Smooth muscle cell (in vitro differentiated cells): ENCODE measurements around the gene CENPN. TPM values are rescaled to one million over a fixed set of nuclear protein-coding genes. Genes with fewer than 3 reads are reported as not detected.
A peak's percentile ranks its signal among the peaks of the same experiment; 100 is the strongest.

Source experiments
- DNase-seq: peaks from one replicate; lab custom pipeline; 2025; ENCODE audit not compliant: unreplicated experiment; lab: John Stamatoyannopoulos, UW
- H2AFZ ChIP-seq: fragments of 200-600 bp; sonication (generic); 2 replicates; pipeline ENCODE4 v1.6.0; 2016; ENCODE audit warnings: antibody characterized with exemption, low read depth, mild to moderate bottlenecking
- H3F3A ChIP-seq: fragments of 200-600 bp; sonication (generic); 2 replicates; pipeline ENCODE4 v1.6.0; 2017; ENCODE audit warnings: antibody characterized with exemption, low read depth
- H3K27ac ChIP-seq: fragments of 200-600 bp; sonication (generic); 2 replicates; pipeline ENCODE4 v1.5.1; 2016; ENCODE audit warnings: low read depth, mild to moderate bottlenecking
- H3K27me3 ChIP-seq: fragments of 200-600 bp; sonication (generic); 2 replicates; pipeline ENCODE4 v1.6.1; 2016; ENCODE audit warnings: low read depth, mild to moderate bottlenecking
- H3K36me3 ChIP-seq: fragments of 200-600 bp; sonication (generic); 2 replicates; pipeline ENCODE4 v1.5.1; 2016; ENCODE audit warnings: low read depth
- H3K4me1 ChIP-seq: fragments of 200-600 bp; sonication (generic); 2 replicates; pipeline ENCODE4 v1.5.1; 2016; ENCODE audit warnings: low read depth
- H3K4me2 ChIP-seq: fragments of 200-600 bp; sonication (generic); 2 replicates; pipeline ENCODE4 v1.6.0; 2016; ENCODE audit warnings: mild to moderate bottlenecking
- H3K4me3 ChIP-seq: fragments of 200-600 bp; sonication (generic); 2 replicates; pipeline ENCODE4 v1.5.1; 2016; ENCODE audit warnings: mild to moderate bottlenecking
- H3K79me2 ChIP-seq: fragments of 200-600 bp; sonication (generic); 2 replicates; pipeline ENCODE4 v1.6.0; 2016; ENCODE audit warnings: low read depth, mild to moderate bottlenecking
- H3K9ac ChIP-seq: fragments of 200-600 bp; sonication (generic); 2 replicates; pipeline ENCODE4 v1.6.0; 2016; ENCODE audit warnings: low read depth
- H3K9me3 ChIP-seq: fragments of 200-600 bp; sonication (generic); replicated peaks from 2 replicates; pipeline ENCODE4 v1.5.1; 2016; ENCODE audit warnings: low read depth
- H4K20me1 ChIP-seq: fragments of 200-600 bp; sonication (generic); 2 replicates; pipeline ENCODE4 v1.6.0; 2016; ENCODE audit warnings: low read depth
- CTCF ChIP-seq: fragments of 200-600 bp; sonication (generic); IDR thresholded peaks from 2 replicates; pipeline ENCODE4 v1.5.1; 2017; ENCODE audit warnings: borderline replicate concordance, mild to moderate bottlenecking, antibody characterized with exemption; ENCODE audit not compliant: insufficient read depth, poor library complexity, severe bottlenecking
- WGBS: methylation state at CpG from one replicate; pipeline ENCODE4 v1.1.7; 2016; ENCODE audit warnings: low lambda C conversion rate; 5-methylcytosine and 5-hydroxymethylcytosine counted together
- polyA plus RNA-seq: library from polyadenylated mRNA; unstranded; fragments of >200 nt; fragmentation: Nextera tagmentation; extraction: Ambion mirVana; gene quantifications from 2 replicates; pipeline ENCODE4 v1.2.1, GENCODE V29; 2016
- total RNA-seq: library from RNA; depleted of rRNA; stranded (reverse); fragments of >200 nt; gene quantifications from 2 replicates; pipeline ENCODE4 v1.2.3, GENCODE V29; 2014

Gene CENPN
- total and polyA plus RNA-seq, 2 experiments from 2014 or later: 18.8 to 25.1 TPM

DNA sequence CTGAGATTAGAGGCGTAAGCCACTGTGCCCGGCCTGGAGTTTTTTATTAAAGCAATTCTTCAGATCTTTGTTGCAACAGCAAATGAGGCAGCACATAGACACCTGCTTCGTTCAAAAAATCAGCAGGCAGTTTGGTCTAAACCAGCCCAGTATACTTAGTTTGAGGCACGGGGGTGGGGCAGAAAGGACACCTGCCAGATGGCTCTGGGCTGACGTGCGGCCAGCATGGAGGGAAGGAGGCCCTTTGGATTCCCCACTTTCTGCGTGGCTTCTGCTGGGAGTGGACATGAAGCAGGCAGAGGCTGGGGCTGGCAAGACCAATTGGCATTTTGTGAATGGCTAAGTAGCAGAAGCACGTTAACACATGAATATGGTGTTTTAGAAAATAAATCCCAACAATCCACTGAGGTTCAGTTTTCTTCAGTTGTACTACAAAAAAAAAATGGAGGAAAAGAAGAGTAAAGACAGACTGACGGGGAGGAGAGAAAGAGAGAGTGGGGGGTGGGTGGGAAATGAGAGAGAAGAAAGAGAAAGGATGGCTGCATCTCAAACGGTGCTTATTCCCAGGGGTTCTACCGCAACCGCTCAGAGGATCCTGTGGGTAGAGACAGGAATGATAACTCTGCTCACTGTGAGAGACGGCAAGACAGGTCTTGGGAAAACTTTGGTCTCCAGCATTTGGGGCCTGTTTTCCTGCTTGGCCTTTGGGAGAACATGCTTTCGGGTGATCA, 53.7 kb downstream of the CENPN start:
- no peak for DNase-seq
- no peaks in the 10 kb centered on the region for H3F3A ChIP-seq
- H3K4me3 ChIP-seq: no peak overlapping the region
- WGBS: 94% methylated on average over 13 of the region's 14 CpGs
- H3K36me3 ChIP-seq: no peaks in the 10 kb centered on the region
- no peaks in the 10 kb centered on the region for H4K20me1 ChIP-seq
- H3K79me2 ChIP-seq: no peaks in the 10 kb centered on the region
- TF ChIP-seq CTCF: no peak
- no peaks in the 10 kb centered on the region for H3K27me3 ChIP-seq
- no peaks in the 10 kb centered on the region for H3K4me1 ChIP-seq
- no peak overlapping the region for H3K4me2 ChIP-seq
- no peak overlapping the region for H3K27ac ChIP-seq
- H2AFZ ChIP-seq: no peak overlapping the region
- H3K9ac ChIP-seq: no peak overlapping the region
- no peaks in the 10 kb centered on the region for H3K9me3 ChIP-seq

DNA sequence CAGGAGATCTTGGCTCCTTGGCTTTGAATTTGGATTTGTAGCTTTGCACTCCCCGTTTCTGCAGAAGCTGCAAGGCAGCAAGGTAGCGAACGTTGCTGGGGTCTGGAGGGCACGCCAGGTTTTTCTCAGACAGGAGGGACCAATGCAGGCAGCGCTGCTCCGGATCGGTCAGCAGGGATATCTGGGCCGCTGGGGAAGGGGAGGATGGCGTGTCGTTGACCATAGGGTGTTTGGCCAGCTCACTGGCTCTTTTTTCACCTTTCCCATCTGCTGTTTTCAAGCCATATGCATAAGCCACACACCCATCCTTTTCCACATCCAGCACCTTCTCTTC, 54.3 kb downstream of the CENPN start:
- Histone ChIP-seq H4K20me1 (no peaks in the 10 kb centered on the region), H3K27me3 (no peaks in the 10 kb centered on the region), H3K36me3 (no peaks in the 10 kb centered on the region)

GRCh38 chr16:81061871-81062608, 55.0 kb downstream of the CENPN start:
- Histone ChIP-seq H4K20me1 (no peaks in the 10 kb centered on the region), H3K27ac (no peak overlapping the region), H3K9me3 (no peaks in the 10 kb centered on the region), H3F3A (no peaks in the 10 kb centered on the region), H2AFZ (no peak overlapping the region), H3K4me3 (no peak overlapping the region), H3K27me3 (no peaks in the 10 kb centered on the region), H3K4me1 (no peaks in the 10 kb centered on the region), H3K4me2 (no peak overlapping the region), H3K36me3 (no peaks in the 10 kb centered on the region), H3K9ac (no peak overlapping the region), H3K79me2 (no peaks in the 10 kb centered on the region)
- WGBS: 87% methylated on average over 10 of the region's 10 CpGs
- DNase-seq: no peak
- peak; percentile 9 for TF ChIP-seq CTCF

More for the DNA sequence above, 54.3 kb downstream of the CENPN start:
- TF ChIP-seq CTCF: no peak
- Histone ChIP-seq H3K9ac (no peak overlapping the region), H3K4me3 (no peak overlapping the region), H3K27ac (no peak overlapping the region), H3K4me2 (no peak overlapping the region), H3K4me1 (no peaks in the 10 kb centered on the region), H3K79me2 (no peaks in the 10 kb centered on the region), H3F3A (no peaks in the 10 kb centered on the region), H2AFZ (no peak overlapping the region), H3K9me3 (no peaks in the 10 kb centered on the region)
- WGBS: 92% methylated on average over 10 of the region's 10 CpGs
- DNase-seq: no peak
